ENCODE measurements around the gene MRPL18.

- TF ChIP-seq CTCF (conservative IDR thresholded peaks at IDR 0.05 in 1 of 2, IDR thresholded peaks at IDR 0.05 in 1 of 2; ENCODE audit: low read depth in 1 of 2, low read length in 2 of 2): no peak
- no peak for TF ChIP-seq EZH2 (IDR thresholded peaks at IDR 0.05; ENCODE audit: low read length, missing control alignments)
Measured at GRCh38 chr6:159801935-159802334, 11.7 kb downstream of the MRPL18 start.

All from fibroblast of lung (primary cell).